Hepatocyte (in vitro differentiated cells): ENCODE results near the gene RNF121. TPM values are rescaled to one million over a fixed set of nuclear protein-coding genes. Genes with fewer than 3 reads are reported as not detected.

Experiments
- DNase-seq: peaks from one replicate; pipeline ENCODE4 v3.0.0-alpha.2; 2016; ENCODE audit warnings: low spot score
- H2AFZ ChIP-seq: fragments of 200-600 bp; sonication (generic); 2 replicates; pipeline ENCODE4 v1.6.0; 2016; ENCODE audit warnings: antibody characterized with exemption, mild to moderate bottlenecking
- H3K27ac ChIP-seq: fragments of 200-600 bp; sonication (generic); 2 replicates; pipeline ENCODE4 v1.5.1; 2016; ENCODE audit warnings: mild to moderate bottlenecking
- H3K27me3 ChIP-seq: fragments of 200-600 bp; sonication (generic); 2 replicates; pipeline ENCODE4 v1.6.1; 2016
- H3K36me3 ChIP-seq: fragments of 200-600 bp; sonication (generic); replicated peaks from 2 replicates; pipeline ENCODE4 v1.5.1; 2016; ENCODE audit warnings: low read depth; ENCODE audit not compliant: insufficient read depth
- H3K4me1 ChIP-seq: fragments of 200-600 bp; sonication (generic); 2 replicates; pipeline ENCODE4 v1.5.1; 2016; ENCODE audit warnings: mild to moderate bottlenecking, moderate library complexity; ENCODE audit not compliant: insufficient read depth
- H3K4me2 ChIP-seq: fragments of 200-600 bp; sonication (generic); 2 replicates; pipeline ENCODE4 v1.6.0; 2016
- H3K4me3 ChIP-seq: fragments of 200-600 bp; sonication (generic); 2 replicates; pipeline ENCODE4 v1.5.1; 2016; ENCODE audit warnings: mild to moderate bottlenecking
- H3K79me2 ChIP-seq: fragments of 200-600 bp; sonication (generic); 2 replicates; pipeline ENCODE4 v1.6.0; 2017; ENCODE audit warnings: mild to moderate bottlenecking
- H3K9me2 ChIP-seq: fragments of 200-600 bp; sonication (generic); replicated peaks from 2 replicates; pipeline ENCODE4 v1.6.0; 2017; ENCODE audit warnings: mild to moderate bottlenecking; ENCODE audit not compliant: insufficient read depth
- H3K9me3 ChIP-seq: fragments of 200-600 bp; sonication (generic); 2 replicates; pipeline ENCODE4 v1.5.1; 2016; ENCODE audit warnings: low read depth, mild to moderate bottlenecking
- H4K20me1 ChIP-seq: fragments of 200-600 bp; sonication (generic); 2 replicates; pipeline ENCODE4 v1.6.0; 2016; ENCODE audit warnings: mild to moderate bottlenecking; ENCODE audit not compliant: insufficient read depth, poor library complexity, severe bottlenecking
- CTCF ChIP-seq: fragments of 200-600 bp; sonication (generic); IDR thresholded peaks from 2 replicates; pipeline ENCODE4 v1.5.1; 2016; ENCODE audit warnings: antibody characterized with exemption, mild to moderate bottlenecking; ENCODE audit not compliant: poor library complexity
- EZH2 ChIP-seq: fragments of 200-600 bp; sonication (generic); IDR thresholded peaks from 2 replicates; pipeline ENCODE4 v1.6.1; 2016; ENCODE audit warnings: antibody characterized with exemption, mild to moderate bottlenecking, borderline replicate concordance
- EZH2phosphoT487 ChIP-seq: fragments of 200-600 bp; sonication (generic); IDR thresholded peaks from one replicate; pipeline ENCODE4 v1.6.1; 2018; ENCODE audit warnings: antibody characterized with exemption, mild to moderate bottlenecking, low read depth, moderate library complexity; ENCODE audit not compliant: unreplicated experiment, severe bottlenecking
- WGBS: methylation state at CpG from one replicate; pipeline ENCODE4 v1.1.6; 2016; ENCODE audit warnings: low lambda C conversion rate; ENCODE audit errors: missing lambda C conversion rate; 5-methylcytosine and 5-hydroxymethylcytosine counted together
- polyA plus RNA-seq: library from polyadenylated mRNA; unstranded; fragments of >200 nt; fragmentation: Nextera tagmentation; extraction: Ambion mirVana; gene quantifications from 2 replicates; pipeline ENCODE4 v1.2.1, GENCODE V29; 2016
- total RNA-seq: library from RNA; depleted of rRNA; stranded (reverse); fragments of >200 nt; gene quantifications from 2 replicates; pipeline ENCODE4 v1.2.3, GENCODE V29; 2014

RNF121 gene
- total and polyA plus RNA-seq, 2 experiments from 2014 or later, result 26.5 to 29.4 TPM

DNA sequence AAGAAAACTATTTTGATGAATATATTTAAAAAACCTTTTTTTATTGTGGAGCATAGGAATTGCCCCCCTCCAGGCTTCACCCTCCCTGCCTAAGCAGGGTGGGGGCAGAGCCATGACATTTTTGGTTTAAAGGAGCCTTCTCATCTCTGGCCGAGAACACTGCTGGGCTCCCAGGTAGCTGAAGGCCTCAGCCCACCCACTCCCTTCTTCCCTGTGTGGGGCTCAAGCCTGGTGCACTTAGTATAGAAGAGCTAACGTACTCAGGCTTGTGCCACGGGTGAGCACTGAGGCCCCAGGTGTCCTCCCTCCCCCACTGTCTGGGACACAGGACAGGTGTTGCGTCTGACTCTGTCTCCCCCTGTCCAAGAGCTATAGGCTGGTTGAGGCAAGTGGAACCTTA, 67.7 kb downstream of the RNF121 start:
- Histone ChIP-seq H3K4me2 (no peak overlapping the region), H3K4me3 (no peak overlapping the region), H2AFZ (no peak overlapping the region), H3K36me3 (no peaks in the 10 kb centered on the region), H4K20me1 (no peaks in the 10 kb centered on the region), H3K9me3 (no peaks in the 10 kb centered on the region), H3K4me1 (no peaks in the 10 kb centered on the region), H3K27ac (no peak overlapping the region), H3K27me3 (no peaks in the 10 kb centered on the region), H3K9me2 (no peaks in the 10 kb centered on the region), H3K79me2 (no peaks in the 10 kb centered on the region)
- 99% methylated on average over 4 of the region's 4 CpGs for WGBS
- no peak for TF ChIP-seq EZH2
- no peak for TF ChIP-seq EZH2phosphoT487
- no peak for TF ChIP-seq CTCF
- DNase-seq, result no peak

DNA sequence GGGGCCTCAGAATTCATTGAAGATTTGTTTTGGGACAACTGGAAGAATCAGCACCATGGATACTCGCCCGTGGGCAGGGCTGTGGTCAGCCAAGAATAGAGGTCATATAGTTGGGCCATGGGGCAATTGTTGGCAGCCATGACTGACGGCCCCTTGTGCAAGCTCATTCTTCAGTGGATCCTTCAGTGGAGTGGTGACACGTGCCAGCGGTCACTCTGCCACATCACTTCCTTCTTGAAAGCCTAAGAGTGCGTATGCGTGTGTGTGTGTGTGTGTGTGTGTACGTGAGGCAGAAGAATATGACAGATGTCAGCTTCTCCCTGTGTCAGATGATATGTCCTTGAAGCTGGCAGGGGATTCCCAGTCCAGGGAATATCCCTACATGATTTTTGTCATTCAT, 68.1 kb downstream of the RNF121 start:
- H3K4me1 ChIP-seq, result no peaks in the 10 kb centered on the region
- H3K27ac ChIP-seq, result no peak overlapping the region
- no peaks in the 10 kb centered on the region for H3K36me3 ChIP-seq

DNA sequence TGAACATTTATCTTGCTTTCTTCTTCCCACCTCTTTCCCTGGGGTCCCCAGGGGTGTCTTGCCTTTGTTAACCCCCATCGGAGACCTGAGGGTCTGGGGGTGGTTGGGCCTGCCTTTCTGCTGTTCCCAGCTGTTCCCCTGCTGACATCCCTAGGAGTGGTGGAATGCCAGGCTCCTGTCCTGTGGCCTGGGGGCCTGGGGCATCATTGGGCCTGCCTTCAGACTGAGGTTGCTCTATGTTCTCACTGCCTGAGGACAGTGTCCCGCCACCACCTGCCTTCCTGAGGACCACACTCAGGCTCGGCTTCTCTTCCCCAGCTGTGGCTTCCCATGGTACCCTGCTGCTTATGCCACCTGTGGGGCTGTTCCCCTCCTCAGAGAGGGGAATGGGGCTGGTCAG, 68.7 kb downstream of the RNF121 start:
- DNase-seq, result no peak
- H3K36me3 ChIP-seq, result no peaks in the 10 kb centered on the region
- no peaks in the 10 kb centered on the region for H3K9me3 ChIP-seq
- TF ChIP-seq EZH2 (no peak), CTCF (no peak), EZH2phosphoT487 (no peak)
- WGBS, result 90% methylated on average over 3 of the region's 3 CpGs
- H3K79me2 ChIP-seq, result no peaks in the 10 kb centered on the region
- H3K27ac ChIP-seq, result no peak overlapping the region
- no peaks in the 10 kb centered on the region for H3K4me1 ChIP-seq
- H2AFZ ChIP-seq, result no peak overlapping the region
- H3K27me3 ChIP-seq, result no peaks in the 10 kb centered on the region
- no peaks in the 10 kb centered on the region for H3K9me2 ChIP-seq
- no peak overlapping the region for H3K4me3 ChIP-seq
- no peaks in the 10 kb centered on the region for H4K20me1 ChIP-seq
- no peak overlapping the region for H3K4me2 ChIP-seq

More for the DNA sequence above, 68.1 kb downstream of the RNF121 start:
- no peak for DNase-seq
- Histone ChIP-seq H3K27me3 (no peaks in the 10 kb centered on the region), H3K9me2 (no peaks in the 10 kb centered on the region), H3K4me2 (no peak overlapping the region), H2AFZ (no peak overlapping the region), H4K20me1 (no peaks in the 10 kb centered on the region), H3K9me3 (no peaks in the 10 kb centered on the region), H3K79me2 (no peaks in the 10 kb centered on the region), H3K4me3 (no peak overlapping the region)
- TF ChIP-seq EZH2phosphoT487 (no peak), EZH2 (no peak), CTCF (no peak)
- WGBS, result 86% methylated on average over 8 of the region's 8 CpGs

DNA sequence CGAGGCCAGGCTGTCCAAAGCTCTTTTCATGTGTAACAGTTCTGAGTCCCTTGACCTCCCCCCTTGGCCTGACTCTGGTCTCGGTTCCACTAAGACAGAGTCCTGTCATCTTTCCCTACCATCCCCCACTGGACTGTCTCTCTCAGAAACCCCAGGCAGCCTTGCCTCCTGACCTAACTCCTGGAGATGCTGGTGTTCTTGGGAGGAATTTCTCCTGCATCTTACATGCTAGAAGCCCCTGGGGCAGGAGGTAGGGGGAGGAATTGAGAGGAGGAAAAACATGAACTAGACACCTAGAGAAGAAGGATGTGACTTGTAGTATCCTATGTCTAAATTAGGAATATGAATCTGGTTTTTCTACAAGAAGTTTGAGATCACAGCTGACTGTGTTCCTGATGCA, 69.2 kb downstream of the RNF121 start:
- Histone ChIP-seq H3K9me2 (no peaks in the 10 kb centered on the region), H3K4me1 (no peaks in the 10 kb centered on the region), H2AFZ (no peak overlapping the region), H3K27me3 (no peaks in the 10 kb centered on the region), H3K9me3 (no peaks in the 10 kb centered on the region), H3K27ac (no peak overlapping the region), H3K4me3 (no peak overlapping the region), H3K4me2 (no peak overlapping the region), H4K20me1 (no peaks in the 10 kb centered on the region), H3K79me2 (no peaks in the 10 kb centered on the region), H3K36me3 (no peaks in the 10 kb centered on the region)
- WGBS, result 100% methylated on average over 2 of the region's 2 CpGs
- no peak for TF ChIP-seq EZH2
- TF ChIP-seq EZH2phosphoT487, result no peak
- DNase-seq, result no peak
